ENCODE data around the gene IFITM2.

IFITM2 gene

GRCh38 chr11:304915-305843 lies 2.4 kb upstream of the IFITM2 start:
- no peaks in the 10 kb centered on the region for H3K4me1 ChIP-seq (ENCODE audit: control insufficient read depth, insufficient read depth, low read length)

GRCh38 chr11:305844-306211 lies 1.8 kb upstream of the IFITM2 start:
- Histone ChIP-seq H3K36me3 (ENCODE audit: control insufficient read depth in 2 of 2, insufficient read depth in 1 of 2, low read length in 2 of 2) (no peaks in the 10 kb centered on the region), H3K27ac (ENCODE audit: extremely low read depth, low read depth, low read length) (no peak overlapping the region), H3K4me3 (ENCODE audit: low read depth, low read length) (no peak overlapping the region), H3K4me1 (ENCODE audit: control insufficient read depth, insufficient read depth, low read length) (no peaks in the 10 kb centered on the region), H3K9me3 (ENCODE audit: control insufficient read depth, insufficient read depth, low read depth, low read length) (no peaks in the 10 kb centered on the region)
- ChIA-PET CTCF (interaction anchor here (0.8 to 4.2 kb wide), 16 partner anchors 11 to 143 kb away, joined by 3 to 30 read pairs (median 6); no protein-coding TSS in a partner anchor), POLR2A (interaction anchor here (1.5 kb wide), 1 partner anchor 50 kb away, joined by 3 read pairs; no protein-coding TSS in a partner anchor)
- no peak for TF ChIP-seq ZNF707 (tag by site-specific recombination; IDR thresholded peaks at IDR 0.05)
- TF ChIP-seq ZNF747 (tag by site-specific recombination; IDR thresholded peaks at IDR 0.05), result no peak
- no peak for TF ChIP-seq ZNF37A (tag by site-specific recombination; IDR thresholded peaks at IDR 0.05)
- no peak for TF ChIP-seq ZBTB8A (tag by site-specific recombination; IDR thresholded peaks at IDR 0.05)
- no peak for TF ChIP-seq ZNF354C (tag by site-specific recombination; IDR thresholded peaks at IDR 0.05; ENCODE audit: borderline replicate concordance, low read depth)
- TF ChIP-seq KLF16 (tag by site-specific recombination; IDR thresholded peaks at IDR 0.05), result no peak

More at GRCh38 chr11:304915-305843, 2.4 kb upstream of the IFITM2 start:
- POLR2A ChIA-PET, result interaction anchor here (0.9 to 1.5 kb wide), 2 partner anchors 50 kb away, joined by 3 read pairs; no protein-coding TSS in a partner anchor
- no peak overlapping the region for H3K27ac ChIP-seq (ENCODE audit: extremely low read depth, low read depth, low read length)
- H3K36me3 ChIP-seq (ENCODE audit: control insufficient read depth in 2 of 2, insufficient read depth in 1 of 2, low read length in 2 of 2), result no peaks in the 10 kb centered on the region
- H3K9me3 ChIP-seq (ENCODE audit: control insufficient read depth, insufficient read depth, low read depth, low read length), result no peaks in the 10 kb centered on the region
- CTCF ChIA-PET, result interaction anchor here (0.6 to 4.2 kb wide), 17 partner anchors 10 to 144 kb away, joined by 3 to 30 read pairs (median 5); partner anchors contain the start of gene PGGHG
- peak; percentile 14; the same call in 1 of the 2 replicates for TF ChIP-seq ZNF654 (tag by site-specific recombination; IDR thresholded peaks at IDR 0.05; ENCODE audit: low read depth)
- no peak for TF ChIP-seq SALL2 (tag by site-specific recombination; IDR thresholded peaks at IDR 0.05; ENCODE audit: borderline replicate concordance)
- peak; percentile 69; the same call in 1 of the 2 replicates for TF ChIP-seq ZNF362 (tag by site-specific recombination; IDR thresholded peaks at IDR 0.05)
- no peak overlapping the region for H3K4me3 ChIP-seq (ENCODE audit: low read depth, low read length)

- POLR2A ChIA-PET, result interaction anchor here (1.5 kb wide), 1 partner anchor 49 kb away, joined by 3 read pairs; no protein-coding TSS in a partner anchor
- H3K4me1 ChIP-seq (ENCODE audit: control insufficient read depth, insufficient read depth, low read length), result no peaks in the 10 kb centered on the region
- H3K9me3 ChIP-seq (ENCODE audit: control insufficient read depth, insufficient read depth, low read depth, low read length), result no peaks in the 10 kb centered on the region
- no peaks in the 10 kb centered on the region for H3K36me3 ChIP-seq (ENCODE audit: control insufficient read depth in 2 of 2, insufficient read depth in 1 of 2, low read length in 2 of 2)
- no peak for TF ChIP-seq ZNF184 (tag by site-specific recombination; IDR thresholded peaks at IDR 0.05)
- no peak for TF ChIP-seq ZNF580 (tag by site-specific recombination; IDR thresholded peaks at IDR 0.05)
- TF ChIP-seq GLIS1 (tag by site-specific recombination; IDR thresholded peaks at IDR 0.05), result no peak
- no peak for TF ChIP-seq ZNF140 (tag by site-specific recombination; IDR thresholded peaks at IDR 0.05)
- TF ChIP-seq, protein P1, sequence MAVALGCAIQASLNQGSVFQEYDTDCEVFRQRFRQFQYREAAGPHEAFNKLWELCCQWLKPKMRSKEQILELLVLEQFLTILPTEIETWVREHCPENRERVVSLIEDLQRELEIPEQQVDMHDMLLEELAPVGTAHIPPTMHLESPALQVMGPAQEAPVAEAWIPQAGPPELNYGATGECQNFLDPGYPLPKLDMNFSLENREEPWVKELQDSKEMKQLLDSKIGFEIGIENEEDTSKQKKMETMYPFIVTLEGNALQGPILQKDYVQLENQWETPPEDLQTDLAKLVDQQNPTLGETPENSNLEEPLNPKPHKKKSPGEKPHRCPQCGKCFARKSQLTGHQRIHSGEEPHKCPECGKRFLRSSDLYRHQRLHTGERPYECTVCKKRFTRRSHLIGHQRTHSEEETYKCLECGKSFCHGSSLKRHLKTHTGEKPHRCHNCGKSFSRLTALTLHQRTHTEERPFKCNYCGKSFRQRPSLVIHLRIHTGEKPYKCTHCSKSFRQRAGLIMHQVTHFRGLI (tag by site-specific recombination; IDR thresholded peaks at IDR 0.05), result no peak
- TF ChIP-seq GLI4 (tag by site-specific recombination; IDR thresholded peaks at IDR 0.05), result no peak
- TF ChIP-seq HOXA7 (CRISPR knock-in tag; IDR thresholded peaks at IDR 0.05; ENCODE audit: borderline replicate concordance), result no peak
- TF ChIP-seq EGR2 (tag by site-specific recombination; IDR thresholded peaks at IDR 0.05; ENCODE audit: low read depth), result no peak
- TF ChIP-seq ZNF274 (IDR thresholded peaks at IDR 0.05; ENCODE audit: low read length), result no peak
- no peak for TF ChIP-seq ZNF274 (tag by site-specific recombination; IDR thresholded peaks at IDR 0.05; ENCODE audit: borderline replicate concordance)
- TF ChIP-seq MEIS1 (CRISPR knock-in tag; IDR thresholded peaks at IDR 0.05; ENCODE audit: borderline replicate concordance), result no peak
- no peak for TF ChIP-seq PBX3 (CRISPR knock-in tag; IDR thresholded peaks at IDR 0.05)
- TF ChIP-seq ZNF121 (tag by site-specific recombination; IDR thresholded peaks at IDR 0.05), result no peak
- TF ChIP-seq ZNF654 (tag by site-specific recombination; IDR thresholded peaks at IDR 0.05; ENCODE audit: low read depth), result no peak
- TF ChIP-seq ZNF792 (tag by site-specific recombination; IDR thresholded peaks at IDR 0.05), result no peak
- no peak for TF ChIP-seq ZNF221 (tag by site-specific recombination; IDR thresholded peaks at IDR 0.05; ENCODE audit: borderline replicate concordance)
- TF ChIP-seq ZNF248 (tag by site-specific recombination; IDR thresholded peaks at IDR 0.05), result no peak
- TF ChIP-seq ZFP3 (tag by site-specific recombination; IDR thresholded peaks at IDR 0.05; ENCODE audit: low read depth), result no peak
- no peak overlapping the region for H3K4me3 ChIP-seq (ENCODE audit: low read depth, low read length)
- H3K27ac ChIP-seq (ENCODE audit: extremely low read depth, low read depth, low read length), result no peak overlapping the region
- CTCF ChIA-PET, result interaction anchor here (0.7 to 4.2 kb wide), 10 partner anchors 11 to 211 kb away, joined by 3 to 30 read pairs (median 5); no protein-coding TSS in a partner anchor
Observed at GRCh38 chr11:306645-307371, 808 bp upstream of the IFITM2 start.
